GM19238 (cell line): ENCODE data around the gene YAF2.
A peak's percentile ranks its signal among the peaks of the same experiment; 100 is the strongest.

ENCODE experiments used
- DNase-seq: peaks from one replicate; pipeline ENCODE4 v3.0.0; 2011; ENCODE audit warnings: low spot score; ENCODE audit not compliant: insufficient read length

The YAF2 gene

GRCh38 chr12:42144408-42145196, 93.4 kb downstream of the YAF2 start, which contains the start of gene GXYLT1:
GXYLT1 (minus strand) TSS chr12:42144874; CDS start chr12:42144646, 228 bp downstream.
- DNase-seq = peak; percentile 86

- DNase-seq = no peak
These were observed 94.0 kb downstream of the YAF2 start for GRCh38 chr12:42144158-42144407.

- DNase-seq = no peak
These were observed 94.4 kb downstream of the YAF2 start for GRCh38 chr12:42143452-42144157.

- no peak for DNase-seq
These were observed 96.0 kb downstream of the YAF2 start for GRCh38 chr12:42141981-42142606.

GRCh38 chr12:42140901-42141300, 97.1 kb downstream of the YAF2 start:
- DNase-seq = no peak

GRCh38 chr12:42135259-42135814, 102.7 kb downstream of the YAF2 start:
- DNase-seq = no peak

GRCh38 chr12:42130672-42131402, 107.2 kb downstream of the YAF2 start:
- DNase-seq = no peak

- no peak for DNase-seq
These were observed 108.3 kb downstream of the YAF2 start for GRCh38 chr12:42129595-42130204.

- no peak for DNase-seq
These were observed 109.2 kb downstream of the YAF2 start for GRCh38 chr12:42128888-42129287.

GRCh38 chr12:42128327-42128726, 109.7 kb downstream of the YAF2 start:
- no peak for DNase-seq

- DNase-seq = no peak
These were observed 111.1 kb downstream of the YAF2 start for GRCh38 chr12:42126963-42127362.

GRCh38 chr12:42125388-42125767, 112.7 kb downstream of the YAF2 start:
- no peak for DNase-seq

- no peak for DNase-seq
These were observed 113.2 kb downstream of the YAF2 start for GRCh38 chr12:42124764-42125387.

GRCh38 chr12:42119085-42119633, 118.9 kb downstream of the YAF2 start:
- DNase-seq = no peak

- no peak for DNase-seq
These were observed 119.7 kb downstream of the YAF2 start for GRCh38 chr12:42118136-42118879.

- DNase-seq = no peak
These were observed 129.0 kb downstream of the YAF2 start for GRCh38 chr12:42109031-42109430.
